ENCODE measurements around the gene CPXM2.

CPXM2 gene

GRCh38 chr10:123722351-123722750, 169.3 kb downstream of the CPXM2 start:
- no peak for TF ChIP-seq CTCF (IDR thresholded peaks at IDR 0.05; ENCODE audit: low read depth, low read length)

GRCh38 chr10:123721441-123722049, 170.1 kb downstream of the CPXM2 start:
- no peak for TF ChIP-seq CTCF (IDR thresholded peaks at IDR 0.05; ENCODE audit: low read depth, low read length)
- DNase-seq (ENCODE audit: low read depth in 2 of 2): no peak
- H3K4me3 ChIP-seq (replicated peaks in 1 of 2; ENCODE audit: low read depth in 2 of 2, low read length in 2 of 2): no peak overlapping the region

More at GRCh38 chr10:123722351-123722750, 169.3 kb downstream of the CPXM2 start:
- no peak overlapping the region for H3K4me3 ChIP-seq (replicated peaks in 1 of 2; ENCODE audit: low read depth in 2 of 2, low read length in 2 of 2)
- no peak for DNase-seq (ENCODE audit: low read depth in 2 of 2)

DNA sequence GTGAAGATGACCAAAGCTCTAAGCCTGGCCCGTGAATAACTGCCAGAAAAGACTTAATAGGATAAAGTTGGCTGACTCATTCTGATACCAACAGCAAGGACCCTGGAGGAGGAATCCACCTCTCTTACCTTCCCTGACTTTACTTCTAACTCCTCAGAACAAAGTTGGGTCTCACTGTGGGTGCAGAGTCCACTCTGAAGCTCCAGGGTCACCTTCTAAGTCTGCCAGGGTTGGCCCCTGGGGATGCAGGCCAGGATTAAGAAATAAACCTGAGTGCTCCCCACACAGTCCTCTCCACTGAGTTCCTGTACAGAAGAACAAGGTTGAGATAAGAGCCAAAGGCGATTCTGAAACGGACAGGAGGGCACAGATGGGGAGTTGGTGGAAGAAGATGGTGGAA, 171.1 kb downstream of the CPXM2 start:
- DNase-seq (ENCODE audit: low read depth in 2 of 2): no peak
- TF ChIP-seq CTCF (IDR thresholded peaks at IDR 0.05; ENCODE audit: low read depth, low read length): no peak
- H3K4me3 ChIP-seq (replicated peaks in 1 of 2; ENCODE audit: low read depth in 2 of 2, low read length in 2 of 2): no peak overlapping the region

GRCh38 chr10:123718544-123719060, 173.0 kb downstream of the CPXM2 start:
- TF ChIP-seq CTCF (IDR thresholded peaks at IDR 0.05; ENCODE audit: low read depth, low read length): no peak
- no peak overlapping the region for H3K4me3 ChIP-seq (replicated peaks in 1 of 2; ENCODE audit: low read depth in 2 of 2, low read length in 2 of 2)
- no peak for DNase-seq (ENCODE audit: low read depth in 2 of 2)

DNA sequence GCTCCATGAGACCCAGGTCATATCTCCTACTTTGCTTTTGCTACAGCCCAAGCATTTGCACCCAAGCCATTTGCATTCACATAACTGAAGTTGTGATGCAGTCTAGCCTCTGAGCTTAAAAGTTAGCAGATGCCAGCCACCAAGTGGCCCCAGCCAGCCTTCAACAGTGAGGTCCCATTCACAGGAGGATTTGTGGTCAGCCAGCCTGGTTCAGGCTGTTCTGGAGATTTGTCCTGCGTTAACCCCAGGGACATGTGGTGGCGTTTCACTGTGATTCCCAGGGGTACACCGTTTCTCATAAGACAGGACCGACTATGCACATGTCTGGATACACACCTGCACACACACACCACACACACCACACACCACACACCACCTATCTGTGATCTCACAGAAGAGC, 174.3 kb downstream of the CPXM2 start:
- H3K4me3 ChIP-seq (replicated peaks in 1 of 2; ENCODE audit: low read depth in 2 of 2, low read length in 2 of 2): no peak overlapping the region
- no peak for DNase-seq (ENCODE audit: low read depth in 2 of 2)
- TF ChIP-seq CTCF (IDR thresholded peaks at IDR 0.05; ENCODE audit: low read depth, low read length): no peak

GRCh38 chr10:123715546-123715945, 176.1 kb downstream of the CPXM2 start:
- no peak overlapping the region for H3K4me3 ChIP-seq (replicated peaks in 1 of 2; ENCODE audit: low read depth in 2 of 2, low read length in 2 of 2)
- DNase-seq (ENCODE audit: low read depth in 2 of 2): no peak
- no peak for TF ChIP-seq CTCF (IDR thresholded peaks at IDR 0.05; ENCODE audit: low read depth, low read length)

GRCh38 chr10:123706236-123706635, 185.4 kb downstream of the CPXM2 start:
- no peak for DNase-seq (ENCODE audit: low read depth in 2 of 2)
- TF ChIP-seq CTCF (IDR thresholded peaks at IDR 0.05; ENCODE audit: low read depth, low read length): no peak
- H3K4me3 ChIP-seq (replicated peaks in 1 of 2; ENCODE audit: low read depth in 2 of 2, low read length in 2 of 2): no peak overlapping the region

Measured in cardiac fibroblast (primary cell).